ENCODE measurements around the gene C1orf216.
A peak's percentile ranks its signal among the peaks of the same experiment; 100 is the strongest.

Gene C1orf216

DNA sequence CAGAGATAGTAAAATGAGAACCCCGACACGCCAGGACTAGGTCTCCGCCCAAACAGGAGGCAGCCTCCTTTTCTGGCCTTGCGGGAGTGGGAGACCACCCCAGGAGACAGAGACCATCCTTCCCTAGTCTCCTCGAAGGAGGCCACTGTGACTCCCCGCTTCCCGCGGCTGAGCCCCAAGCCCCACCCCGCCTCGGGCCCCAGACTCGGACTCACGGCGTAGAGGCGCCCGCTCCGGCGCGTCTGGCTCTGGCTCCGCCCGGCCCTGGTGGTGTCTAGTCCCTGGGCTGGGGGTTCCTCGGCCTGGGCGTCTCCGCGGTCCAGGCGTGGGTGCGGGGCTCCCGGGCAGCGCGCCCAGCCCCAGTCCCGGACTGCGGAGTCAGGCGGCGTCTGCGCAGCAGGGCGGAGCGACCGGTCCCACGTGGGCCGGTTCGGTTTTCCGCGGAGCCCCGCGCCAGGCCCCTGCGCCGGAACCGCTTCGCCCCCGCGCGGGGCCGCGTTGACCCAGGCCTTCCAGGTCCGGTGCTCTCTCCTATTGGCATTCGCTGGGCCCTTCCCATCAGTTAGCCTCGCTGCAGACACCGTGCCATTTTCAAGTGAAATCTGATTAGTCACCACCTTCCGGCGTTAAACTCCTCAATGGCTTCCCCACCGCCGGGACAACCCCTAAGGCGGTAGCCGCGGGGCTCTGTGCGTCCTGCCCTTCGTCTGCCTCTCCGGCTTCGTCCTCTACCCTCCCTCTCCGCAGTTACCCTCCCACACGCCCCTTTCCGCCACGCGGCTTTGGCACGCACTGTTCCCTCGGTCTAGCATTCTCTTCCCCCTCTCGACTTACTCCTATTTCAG is at the start of gene C1orf216:
Gene C1orf216 (minus strand): TSS at position 393 of the 845 bp plus-strand sequence. CDS start 2,563 bp downstream, outside the sequence.
- H3K27me3 ChIP-seq (ENCODE audit: control insufficient read depth in 5 of 5, insufficient read depth in 4 of 5, low read length in 5 of 5): no peaks in the 10 kb centered on the region
- H3K9me3 ChIP-seq (ENCODE audit: control insufficient read depth in 5 of 5, low read length in 5 of 5): no peaks in the 10 kb centered on the region
- peaks cover 0 to 24% (median 13%) of the 10 kb centered on the region in 5 donors for H3K36me3 ChIP-seq (ENCODE audit: control insufficient read depth in 5 of 5, insufficient read depth in 5 of 5, low read length in 5 of 5)
- peak within 1 kb of the TSS; percentile 83 for H3K27ac ChIP-seq (ENCODE audit: low read depth, low read length)
- H3K9ac ChIP-seq (ENCODE audit: low read length in 5 of 5): peak within 1 kb of the TSS; percentile 71 to 98 (median 84)
- peaks cover 7 to 41% (median 37%) of the 10 kb centered on the region in 5 donors for H3K4me1 ChIP-seq (ENCODE audit: control insufficient read depth in 5 of 5, insufficient read depth in 5 of 5, low read length in 5 of 5)
- peak within 1 kb of the TSS; percentile 85 to 94 (median 91) for H3K4me3 ChIP-seq (ENCODE audit: low read depth in 1 of 5, low read length in 5 of 5)

GRCh38 chr1:35764283-35764682 is 45.6 kb upstream of the C1orf216 start:
- Histone ChIP-seq H3K27ac (ENCODE audit: low read depth, low read length) (no peak overlapping the region), H3K36me3 (ENCODE audit: control insufficient read depth in 5 of 5, insufficient read depth in 5 of 5, low read length in 5 of 5) (no peaks in the 10 kb centered on the region), H3K9me3 (ENCODE audit: control insufficient read depth in 5 of 5, low read length in 5 of 5) (no peaks in the 10 kb centered on the region), H3K27me3 (ENCODE audit: control insufficient read depth in 5 of 5, insufficient read depth in 4 of 5, low read length in 5 of 5) (no peaks in the 10 kb centered on the region), H3K9ac (ENCODE audit: low read length in 5 of 5) (no peak overlapping the region), H3K4me1 (ENCODE audit: control insufficient read depth in 5 of 5, insufficient read depth in 5 of 5, low read length in 5 of 5) (peaks cover 0 to 9% (median 6%) of the 10 kb centered on the region in 5 donors), H3K4me3 (ENCODE audit: low read depth in 1 of 5, low read length in 5 of 5) (no peak overlapping the region)

DNA sequence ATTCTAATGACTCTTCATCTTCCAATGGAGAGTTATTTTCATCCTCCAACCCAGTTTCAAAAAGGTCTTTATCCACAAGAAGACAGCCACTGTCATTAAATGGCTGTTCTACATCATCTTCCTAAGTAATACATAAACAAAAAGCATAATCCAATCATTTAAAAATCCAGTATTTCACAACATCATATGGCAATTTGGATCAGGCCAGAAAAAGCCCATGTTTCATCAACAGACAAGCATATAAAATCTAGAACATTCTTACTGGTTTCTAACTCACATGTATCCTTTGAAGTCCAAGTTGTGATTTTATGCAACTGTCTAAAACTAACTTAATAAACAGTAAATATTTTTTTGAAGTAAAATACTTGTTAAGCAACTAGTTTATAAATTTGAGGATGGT is 44.5 kb upstream of the C1orf216 start:
- no peak overlapping the region for H3K9ac ChIP-seq (ENCODE audit: low read length in 5 of 5)
- no peaks in the 10 kb centered on the region for H3K27me3 ChIP-seq (ENCODE audit: control insufficient read depth in 5 of 5, insufficient read depth in 4 of 5, low read length in 5 of 5)
- no peaks in the 10 kb centered on the region for H3K36me3 ChIP-seq (ENCODE audit: control insufficient read depth in 5 of 5, insufficient read depth in 5 of 5, low read length in 5 of 5)
- H3K4me1 ChIP-seq (ENCODE audit: control insufficient read depth in 5 of 5, insufficient read depth in 5 of 5, low read length in 5 of 5): no peaks in the 10 kb centered on the region
- no peak overlapping the region for H3K4me3 ChIP-seq (ENCODE audit: low read depth in 1 of 5, low read length in 5 of 5)
- no peaks in the 10 kb centered on the region for H3K9me3 ChIP-seq (ENCODE audit: control insufficient read depth in 5 of 5, low read length in 5 of 5)
- H3K27ac ChIP-seq (ENCODE audit: low read depth, low read length): no peak overlapping the region

DNA sequence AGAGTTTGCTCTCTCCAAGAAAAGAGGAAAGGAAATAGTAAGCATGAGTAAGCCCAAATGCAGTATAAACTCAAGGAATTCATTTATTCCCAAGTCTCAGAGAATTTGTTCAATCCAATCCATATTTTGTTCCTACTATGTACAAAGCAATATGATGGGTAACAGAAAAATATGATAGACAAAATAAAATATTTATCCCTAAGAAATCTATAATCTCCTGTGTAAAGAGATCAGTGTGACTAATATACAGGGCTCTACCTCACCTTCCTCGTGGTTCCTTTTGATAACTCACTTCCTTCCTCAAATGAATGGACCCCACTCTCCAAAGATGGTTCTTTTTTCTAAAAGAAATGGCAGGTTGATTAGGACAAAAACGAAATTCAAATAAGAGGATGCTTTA is 43.5 kb upstream of the C1orf216 start:
- Histone ChIP-seq H3K36me3 (ENCODE audit: control insufficient read depth in 5 of 5, insufficient read depth in 5 of 5, low read length in 5 of 5) (no peaks in the 10 kb centered on the region), H3K27ac (ENCODE audit: low read depth, low read length) (no peak overlapping the region), H3K4me1 (ENCODE audit: control insufficient read depth in 5 of 5, insufficient read depth in 5 of 5, low read length in 5 of 5) (no peaks in the 10 kb centered on the region), H3K9ac (ENCODE audit: low read length in 5 of 5) (no peak overlapping the region), H3K27me3 (ENCODE audit: control insufficient read depth in 5 of 5, insufficient read depth in 4 of 5, low read length in 5 of 5) (no peaks in the 10 kb centered on the region), H3K4me3 (ENCODE audit: low read depth in 1 of 5, low read length in 5 of 5) (no peak overlapping the region), H3K9me3 (ENCODE audit: control insufficient read depth in 5 of 5, low read length in 5 of 5) (no peaks in the 10 kb centered on the region)

DNA sequence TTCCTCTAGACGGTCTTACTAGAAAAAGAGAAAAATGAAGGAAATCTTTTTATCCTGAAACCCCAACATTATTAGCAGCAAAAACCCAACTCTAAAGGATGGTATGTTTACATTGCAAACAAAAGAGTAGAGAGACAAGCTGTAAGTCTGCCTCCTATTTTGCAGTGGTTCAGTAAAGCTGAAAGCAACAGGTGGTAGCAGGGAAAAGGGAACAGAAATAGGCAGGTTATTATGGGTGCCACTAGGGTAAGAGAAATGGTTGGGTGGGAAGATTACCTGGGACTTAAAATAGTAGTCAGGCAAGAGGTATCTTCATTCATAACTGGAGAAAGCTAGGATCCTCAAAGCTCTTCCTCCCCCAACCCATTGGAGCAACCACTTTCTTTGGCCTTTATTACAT is 37.4 kb upstream of the C1orf216 start:
- Histone ChIP-seq H3K4me1 (ENCODE audit: control insufficient read depth in 5 of 5, insufficient read depth in 5 of 5, low read length in 5 of 5) (no peaks in the 10 kb centered on the region), H3K36me3 (ENCODE audit: control insufficient read depth in 5 of 5, insufficient read depth in 5 of 5, low read length in 5 of 5) (no peaks in the 10 kb centered on the region), H3K4me3 (ENCODE audit: low read depth in 1 of 5, low read length in 5 of 5) (no peak overlapping the region), H3K27me3 (ENCODE audit: control insufficient read depth in 5 of 5, insufficient read depth in 4 of 5, low read length in 5 of 5) (no peaks in the 10 kb centered on the region), H3K27ac (ENCODE audit: low read depth, low read length) (no peak overlapping the region), H3K9me3 (ENCODE audit: control insufficient read depth in 5 of 5, low read length in 5 of 5) (no peaks in the 10 kb centered on the region), H3K9ac (ENCODE audit: low read length in 5 of 5) (no peak overlapping the region)

DNA sequence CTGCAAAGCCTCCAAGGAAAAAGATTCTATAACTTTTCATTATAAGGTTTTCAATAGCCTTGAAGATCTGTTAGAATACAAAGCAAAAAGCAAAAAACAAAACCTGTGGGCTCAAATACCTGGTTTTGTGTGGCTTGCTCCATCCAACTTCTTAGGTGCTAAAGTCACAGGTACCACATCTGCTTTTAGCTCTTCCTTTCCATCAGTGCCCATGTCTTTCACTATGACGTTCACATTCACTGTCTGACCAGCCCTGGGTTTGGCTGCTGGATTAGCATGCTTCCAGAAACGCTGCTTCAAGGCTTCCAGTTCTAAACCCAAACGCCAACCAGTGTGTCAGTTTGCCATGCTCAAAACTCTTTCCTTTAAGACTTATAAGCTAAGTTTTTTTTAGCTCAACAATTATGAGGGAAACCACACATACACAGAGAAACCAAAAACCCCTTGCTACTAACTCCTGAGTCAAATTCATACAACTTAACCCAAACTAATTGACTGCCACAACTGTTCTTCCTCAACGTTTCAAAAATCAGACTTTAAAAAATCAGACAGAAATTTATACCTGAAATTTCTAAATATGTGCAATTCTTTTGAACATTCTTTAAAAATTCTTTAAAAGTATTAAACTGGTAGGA is 35.1 kb upstream of the C1orf216 start:
- Histone ChIP-seq H3K27ac (ENCODE audit: low read depth, low read length) (no peak overlapping the region), H3K27me3 (ENCODE audit: control insufficient read depth in 5 of 5, insufficient read depth in 4 of 5, low read length in 5 of 5) (no peaks in the 10 kb centered on the region), H3K9me3 (ENCODE audit: control insufficient read depth in 5 of 5, low read length in 5 of 5) (no peaks in the 10 kb centered on the region), H3K9ac (ENCODE audit: low read length in 5 of 5) (no peak overlapping the region), H3K4me3 (ENCODE audit: low read depth in 1 of 5, low read length in 5 of 5) (no peak overlapping the region), H3K4me1 (ENCODE audit: control insufficient read depth in 5 of 5, insufficient read depth in 5 of 5, low read length in 5 of 5) (no peaks in the 10 kb centered on the region), H3K36me3 (ENCODE audit: control insufficient read depth in 5 of 5, insufficient read depth in 5 of 5, low read length in 5 of 5) (no peaks in the 10 kb centered on the region)

GRCh38 chr1:35748326-35748725 is 29.6 kb upstream of the C1orf216 start:
- H3K4me1 ChIP-seq (ENCODE audit: control insufficient read depth in 5 of 5, insufficient read depth in 5 of 5, low read length in 5 of 5): no peaks in the 10 kb centered on the region
- no peaks in the 10 kb centered on the region for H3K36me3 ChIP-seq (ENCODE audit: control insufficient read depth in 5 of 5, insufficient read depth in 5 of 5, low read length in 5 of 5)

DNA sequence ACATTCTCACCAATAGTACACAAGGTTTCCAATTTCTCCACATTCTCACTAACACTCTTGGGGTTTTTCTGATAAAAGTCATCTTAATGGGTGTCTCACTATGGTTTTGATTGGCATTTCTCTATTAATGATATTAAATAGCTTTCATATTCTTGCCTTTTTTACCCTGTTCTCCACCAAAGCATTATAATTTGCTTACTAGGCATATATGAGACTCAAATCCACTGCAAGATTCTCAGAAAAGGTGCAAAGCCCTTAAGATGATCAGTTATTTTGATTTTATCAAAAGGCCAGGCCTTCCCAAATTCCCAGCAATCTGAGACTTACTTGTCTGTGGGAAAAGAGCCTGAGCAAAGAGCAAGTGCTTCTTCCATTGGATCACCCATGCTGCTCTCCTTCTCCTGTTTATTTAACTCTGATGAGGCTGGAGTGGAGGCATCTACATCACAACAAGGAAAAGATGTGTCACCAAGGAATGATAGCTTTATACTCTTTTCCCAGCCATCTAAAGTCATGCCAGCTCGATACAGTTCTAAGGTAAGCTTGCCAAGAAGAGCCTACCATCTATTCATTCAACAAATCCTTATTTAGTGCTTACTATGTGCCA is 26.5 kb upstream of the C1orf216 start:
- Histone ChIP-seq H3K27me3 (ENCODE audit: control insufficient read depth in 5 of 5, insufficient read depth in 4 of 5, low read length in 5 of 5) (no peaks in the 10 kb centered on the region), H3K36me3 (ENCODE audit: control insufficient read depth in 5 of 5, insufficient read depth in 5 of 5, low read length in 5 of 5) (no peaks in the 10 kb centered on the region), H3K9me3 (ENCODE audit: control insufficient read depth in 5 of 5, low read length in 5 of 5) (no peaks in the 10 kb centered on the region), H3K4me3 (ENCODE audit: low read depth in 1 of 5, low read length in 5 of 5) (no peak overlapping the region), H3K4me1 (ENCODE audit: control insufficient read depth in 5 of 5, insufficient read depth in 5 of 5, low read length in 5 of 5) (no peaks in the 10 kb centered on the region), H3K9ac (ENCODE audit: low read length in 5 of 5) (no peak overlapping the region), H3K27ac (ENCODE audit: low read depth, low read length) (no peak overlapping the region)

More at GRCh38 chr1:35748326-35748725, 29.6 kb upstream of the C1orf216 start:
- Histone ChIP-seq H3K27me3 (ENCODE audit: control insufficient read depth in 5 of 5, insufficient read depth in 4 of 5, low read length in 5 of 5) (no peaks in the 10 kb centered on the region), H3K4me3 (ENCODE audit: low read depth in 1 of 5, low read length in 5 of 5) (no peak overlapping the region), H3K27ac (ENCODE audit: low read depth, low read length) (no peak overlapping the region), H3K9me3 (ENCODE audit: control insufficient read depth in 5 of 5, low read length in 5 of 5) (no peaks in the 10 kb centered on the region), H3K9ac (ENCODE audit: low read length in 5 of 5) (no peak overlapping the region)

GRCh38 chr1:35737120-35737519 is 18.4 kb upstream of the C1orf216 start:
- H3K4me3 ChIP-seq (ENCODE audit: low read depth in 1 of 5, low read length in 5 of 5): no peak overlapping the region
- H3K27me3 ChIP-seq (ENCODE audit: control insufficient read depth in 5 of 5, insufficient read depth in 4 of 5, low read length in 5 of 5): no peaks in the 10 kb centered on the region
- no peak overlapping the region for H3K27ac ChIP-seq (ENCODE audit: low read depth, low read length)
- H3K9me3 ChIP-seq (ENCODE audit: control insufficient read depth in 5 of 5, low read length in 5 of 5): no peaks in the 10 kb centered on the region
- no peaks in the 10 kb centered on the region for H3K36me3 ChIP-seq (ENCODE audit: control insufficient read depth in 5 of 5, insufficient read depth in 5 of 5, low read length in 5 of 5)
- no peak overlapping the region for H3K9ac ChIP-seq (ENCODE audit: low read length in 5 of 5)
- no peaks in the 10 kb centered on the region for H3K4me1 ChIP-seq (ENCODE audit: control insufficient read depth in 5 of 5, insufficient read depth in 5 of 5, low read length in 5 of 5)

GRCh38 chr1:35727434-35728040 is 8.9 kb upstream of the C1orf216 start:
- H3K9me3 ChIP-seq (ENCODE audit: control insufficient read depth in 5 of 5, low read length in 5 of 5): no peaks in the 10 kb centered on the region
- no peak overlapping the region for H3K4me3 ChIP-seq (ENCODE audit: low read depth in 1 of 5, low read length in 5 of 5)
- H3K27me3 ChIP-seq (ENCODE audit: control insufficient read depth in 5 of 5, insufficient read depth in 4 of 5, low read length in 5 of 5): no peaks in the 10 kb centered on the region
- H3K36me3 ChIP-seq (ENCODE audit: control insufficient read depth in 5 of 5, insufficient read depth in 5 of 5, low read length in 5 of 5): no peaks in the 10 kb centered on the region
- H3K4me1 ChIP-seq (ENCODE audit: control insufficient read depth in 5 of 5, insufficient read depth in 5 of 5, low read length in 5 of 5): peaks cover 0 to 4% (median 0%) of the 10 kb centered on the region in 5 donors
- H3K27ac ChIP-seq (ENCODE audit: low read depth, low read length): no peak overlapping the region
- H3K9ac ChIP-seq (ENCODE audit: low read length in 5 of 5): no peak overlapping the region

Measured in subcutaneous abdominal adipose tissue (tissue), 5 donors.